Endothelial cell of umbilical vein (primary cell): ENCODE results near the gene NLGN1. TPM values are rescaled to one million over a fixed set of nuclear protein-coding genes. Genes with fewer than 3 reads are reported as not detected.

Source experiments
- BruUV-seq: library from RNA; stranded (reverse); fragments of 400-500 nt; replicated peaks from 2 replicates; lab custom pipeline; 2021; lab: Mats Ljungman, UMichigan
- CTCF ChIA-PET: fragments of 300-600, 350-600 bp; sonication (Branson Sonifier 250); formaldehyde crosslinking; loops from one replicate; lab custom pipeline; 2021; ENCODE audit warnings: antibody characterized with exemption, inconsistent platforms; lab: Charles Lee
- POLR2A ChIA-PET: fragments of 300-600, 350-600 bp; sonication (Branson Sonifier 250); formaldehyde crosslinking; loops from one replicate; lab custom pipeline; 2021; ENCODE audit warnings: antibody characterized with exemption, inconsistent platforms; lab: Charles Lee
- DNase-seq: peaks from one replicate; pipeline ENCODE4 v3.0.0-alpha.2; 2011; ENCODE audit warnings: low read depth, low spot score
- FAIRE-seq: peaks from 2 replicates; lab custom pipeline; 2011; peaks lifted over from hg19 to GRCh38; lab: Jason Lieb, UNC
- H2AFZ ChIP-seq: 2 replicates; pipeline ENCODE4 v1.6.0; 2012; ENCODE audit warnings: low read depth, low read length, control low read depth, inconsistent platforms
- H3K27ac ChIP-seq: 2 replicates; pipeline ENCODE4 v1.5.1; 2011; ENCODE audit warnings: low read depth, mild to moderate bottlenecking, control low read depth, low read length, moderate library complexity; ENCODE audit not compliant: insufficient read depth
- H3K27me3 ChIP-seq, 2 experiments: 2 replicates each; pipeline versions ENCODE4 v1.6.0 to v1.6.1; 2011; ENCODE audit warnings: low read length in 2 of 2, mixed read lengths in 1 of 2; ENCODE audit not compliant: control insufficient read depth in 2 of 2, insufficient read depth in 2 of 2
- H3K36me3 ChIP-seq, 2 experiments: 2 replicates in 1 of 2; 3 replicates in 1 of 2; pipeline ENCODE4 v1.5.1; 2011; ENCODE audit warnings: low read length in 2 of 2, mild to moderate bottlenecking in 1 of 2, moderate library complexity in 1 of 2; ENCODE audit not compliant: control insufficient read depth in 2 of 2, insufficient read depth in 2 of 2; ENCODE audit errors: extremely low read depth in 1 of 2
- H3K4me1 ChIP-seq: 3 replicates; pipeline ENCODE4 v1.5.1; 2011; ENCODE audit warnings: mild to moderate bottlenecking, low read length; ENCODE audit not compliant: control insufficient read depth, insufficient read depth; ENCODE audit errors: extremely low read depth
- H3K4me2 ChIP-seq: 2 replicates; pipeline ENCODE4 v1.6.1; 2011; ENCODE audit warnings: low read length, control low read depth, mixed read lengths; ENCODE audit not compliant: insufficient read depth
- H3K4me3 ChIP-seq, 3 experiments: fragments of 200-600 bp in 1 of 3; sonication (generic), shearing (Covaris generic) in 1 of 3; replicated peaks in 1 of 3; 2 replicates each; pipeline ENCODE4 v1.5.1; 2011 to 2016; ENCODE audit warnings: control low read depth in 3 of 3, low read length in 3 of 3, mild to moderate bottlenecking in 2 of 3, inconsistent platforms in 1 of 3, low read depth in 1 of 3, moderate library complexity in 1 of 3; ENCODE audit not compliant: insufficient read depth in 1 of 3
- H3K79me2 ChIP-seq: 2 replicates; pipeline ENCODE4 v1.6.0; 2012; ENCODE audit warnings: low read length, inconsistent platforms; ENCODE audit not compliant: control insufficient read depth, insufficient read depth
- H3K9ac ChIP-seq: replicated peaks from 2 replicates; pipeline ENCODE3; 2011; ENCODE audit warnings: low read length, control low read depth; ENCODE audit not compliant: insufficient read depth; ENCODE audit errors: extremely low read depth
- H3K9me1 ChIP-seq: replicated peaks from 3 replicates; pipeline ENCODE4 v1.6.0; 2011; ENCODE audit warnings: mild to moderate bottlenecking, low read length; ENCODE audit not compliant: control insufficient read depth, insufficient read depth; ENCODE audit errors: extremely low read depth
- H3K9me3 ChIP-seq: replicated peaks from 2 replicates; pipeline ENCODE4 v1.5.1; 2012; ENCODE audit warnings: low read length, inconsistent platforms; ENCODE audit not compliant: control insufficient read depth, insufficient read depth
- H4K20me1 ChIP-seq: replicated peaks from 2 replicates; pipeline ENCODE3; 2011; ENCODE audit warnings: mild to moderate bottlenecking, low read length; ENCODE audit not compliant: control insufficient read depth, insufficient read depth; ENCODE audit errors: extremely low read depth
- CTCF ChIP-seq, 2 donors: IDR thresholded peaks; 1 replicate in 1 of 2; 2 replicates in 1 of 2; pipeline ENCODE4 v1.5.1; 2011; ENCODE audit warnings: low read length in 2 of 2, mild to moderate bottlenecking in 2 of 2, moderate library complexity in 2 of 2, control low read depth in 1 of 2, inconsistent platforms in 1 of 2, low read depth in 1 of 2; ENCODE audit not compliant: insufficient read depth in 1 of 2; ENCODE audit errors: extremely low read depth in 1 of 2
- EZH2 ChIP-seq: IDR thresholded peaks from 2 replicates; pipeline ENCODE4 v1.6.1; 2012; ENCODE audit warnings: borderline replicate concordance, low read depth, mild to moderate bottlenecking, moderate library complexity, low read length, inconsistent platforms; ENCODE audit not compliant: severe bottlenecking
- FOS ChIP-seq: IDR thresholded peaks from 2 replicates; pipeline ENCODE4 v1.6.1; 2011; ENCODE audit warnings: mild to moderate bottlenecking, low read length, moderate library complexity, borderline replicate concordance; ENCODE audit not compliant: insufficient read depth
- GATA2 ChIP-seq: IDR thresholded peaks from 2 replicates; pipeline ENCODE4 v1.7.0; 2011; ENCODE audit warnings: low read depth, mild to moderate bottlenecking, moderate library complexity, mixed read lengths, low read length; ENCODE audit not compliant: insufficient read length, insufficient read depth
- JUN ChIP-seq: IDR thresholded peaks from 2 replicates; pipeline ENCODE4 v1.6.1; 2011; ENCODE audit warnings: borderline replicate concordance, low read depth; ENCODE audit not compliant: insufficient read length, insufficient read depth
- MAX ChIP-seq: IDR thresholded peaks from 2 replicates; pipeline ENCODE4 v1.6.1; 2011; ENCODE audit not compliant: insufficient read depth, insufficient read length
- MYC ChIP-seq: IDR thresholded peaks from one replicate; pipeline ENCODE4 v1.6.1; 2011; ENCODE audit warnings: mild to moderate bottlenecking, low read depth, low read length
- POLR2A ChIP-seq: IDR thresholded peaks from 2 replicates; pipeline ENCODE4 v1.6.1; 2012; ENCODE audit warnings: low read depth, mild to moderate bottlenecking, control low read depth, low read length
- POLR2AphosphoS5 ChIP-seq: IDR thresholded peaks from 2 replicates; pipeline ENCODE4 v1.6.1; 2012; ENCODE audit warnings: low read depth, mild to moderate bottlenecking, control low read depth, low read length, moderate library complexity; ENCODE audit not compliant: insufficient read depth
- dilution Hi-C: fragments of 300-500 bp; cut with MboI; formaldehyde crosslinking; loops from one replicate; pipeline ENCODE4 v1.15.0; 2019; ENCODE audit warnings: low sequenced_read_pairs; ENCODE audit not compliant: extremely low pct_ligation_motif_present
- intact Hi-C: fragments of 100-400 bp; cut with micrococcal nuclease; formaldehyde crosslinking; loops from one replicate; pipeline ENCODE4 v1.10.0; 2022
- polyA plus RNA-seq, 4 experiments: library from polyadenylated mRNA; depleted of rRNA in 3 of 4; stranded (reverse) in 3 of 4; unstranded in 1 of 4; fragments of >200 nt; gene quantifications; 2 replicates each; pipeline versions ENCODE4 v1.2.1 to v1.2.3, GENCODE V29; 2011 to 2012; ENCODE audit warnings: missing spikeins in 1 of 4
- total RNA-seq: library from RNA; stranded (reverse); gene quantifications from 2 replicates; pipeline ENCODE4 v1.2.3, GENCODE V29; 2021

Gene NLGN1
- total and polyA plus RNA-seq, 2 donors (not counting 3 experiments of a cell fraction or from before 2014, with no cell fraction given) = 7.9 to 16.3 TPM

GRCh38 chr3:174068035-174068434 is 670.5 kb downstream of the NLGN1 start:
- H3K9me1 ChIP-seq = no peaks in the 10 kb centered on the region
- no peak overlapping the region for H3K9ac ChIP-seq
- H3K4me2 ChIP-seq = no peak overlapping the region
- no peaks in the 10 kb centered on the region for H3K4me1 ChIP-seq
- FAIRE-seq (no peak), DNase-seq (no peak)
- H3K36me3 ChIP-seq = no peaks in the 10 kb centered on the region
- H4K20me1 ChIP-seq = no peaks in the 10 kb centered on the region
- dilution Hi-C loops = no loop called here
- H3K9me3 ChIP-seq = no peaks in the 10 kb centered on the region
- H3K4me3 ChIP-seq = no peak overlapping the region
- no peaks in the 10 kb centered on the region for H3K27me3 ChIP-seq
- no TSS peak for BruUV-seq
- no peak overlapping the region for H2AFZ ChIP-seq
- POLR2A ChIA-PET = no interaction called here
- intact Hi-C loops = no loop called here
- no peaks in the 10 kb centered on the region for H3K79me2 ChIP-seq
- H3K27ac ChIP-seq = no peak overlapping the region
- TF ChIP-seq JUN = no peak
- TF ChIP-seq POLR2A = no peak
- TF ChIP-seq POLR2AphosphoS5 = no peak
- no peak for TF ChIP-seq CTCF (IDR thresholded peaks at IDR 0.05; ENCODE audit: extremely low read depth in 1 of 2, insufficient read depth in 1 of 2, low read depth in 1 of 2, low read length in 2 of 2)
- no peak for TF ChIP-seq GATA2
- TF ChIP-seq FOS = no peak
- no peak for TF ChIP-seq EZH2
- no peak for TF ChIP-seq MAX
- no peak for TF ChIP-seq MYC
- CTCF ChIA-PET = no interaction called here
